HG03108 (cell line): ENCODE data around the gene SHH.

Experiments
- ATAC-seq: cut with Tn5 transposase; IDR thresholded peaks from one replicate; pipeline ENCODE4 v1.9.1; 2021; ENCODE audit warnings: moderate library complexity; ENCODE audit not compliant: unreplicated experiment

The SHH gene

DNA sequence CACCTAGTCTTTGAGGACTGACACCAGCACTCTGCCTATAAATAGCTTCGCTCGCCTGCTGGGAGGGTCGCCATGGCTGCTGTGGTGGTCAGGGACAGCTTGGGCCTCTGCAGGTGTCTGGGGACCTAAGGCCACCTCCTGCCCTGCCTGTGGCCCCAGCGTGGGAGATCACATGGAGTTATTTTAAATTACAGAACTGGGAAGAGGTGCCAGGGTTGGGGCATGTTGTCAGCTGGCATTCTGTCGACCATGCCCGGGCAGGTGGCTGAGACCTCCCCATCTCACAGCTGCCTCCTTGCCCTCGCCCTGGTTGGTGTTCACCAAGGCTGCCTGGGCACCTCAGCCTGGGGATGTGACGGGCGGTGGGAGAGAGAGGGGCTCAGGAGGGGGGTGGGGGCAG, 18.1 kb downstream of the SHH start:
- no peak for ATAC-seq

DNA sequence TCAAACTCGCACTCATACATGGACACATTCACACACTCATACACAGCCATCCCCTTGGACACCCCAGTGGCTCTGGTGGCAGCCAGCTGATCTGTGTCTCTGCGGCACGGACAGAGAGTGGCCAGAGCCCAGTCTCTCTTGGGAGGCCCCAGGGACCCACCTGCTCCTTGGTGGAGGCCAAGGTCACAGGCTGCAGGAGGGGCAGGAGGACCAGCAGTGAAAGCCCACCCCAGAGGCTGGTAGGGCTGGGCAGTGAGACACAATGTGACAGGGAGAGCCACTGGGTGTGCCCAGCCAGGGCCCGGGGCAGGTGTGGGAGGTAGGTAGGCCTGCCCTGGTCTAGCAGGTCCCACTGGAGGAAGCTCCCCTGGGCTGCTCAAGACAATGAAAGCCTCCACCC, 18.5 kb downstream of the SHH start:
- ATAC-seq, result no peak

DNA sequence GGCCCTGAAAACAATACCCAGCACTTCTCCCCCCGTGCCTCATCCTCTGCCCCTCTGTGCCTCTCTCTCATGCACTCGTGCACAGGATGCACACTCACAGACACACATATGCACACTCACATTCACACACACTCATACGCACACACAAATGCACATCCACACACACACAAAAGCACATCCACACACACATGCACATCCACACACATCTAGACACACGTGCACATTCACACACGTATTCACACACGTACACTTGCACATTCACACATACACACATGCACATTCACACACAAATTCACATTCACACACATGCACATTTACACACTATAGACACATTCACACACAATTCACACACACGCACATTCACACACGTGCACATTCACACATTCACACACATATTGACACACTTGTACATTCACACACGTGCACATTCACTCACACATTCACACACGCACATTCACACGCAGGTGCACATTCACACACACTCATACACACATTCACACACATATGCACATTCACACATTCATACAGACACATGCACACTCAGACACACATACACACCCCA, 19.2 kb downstream of the SHH start:
- ATAC-seq, result no peak

DNA sequence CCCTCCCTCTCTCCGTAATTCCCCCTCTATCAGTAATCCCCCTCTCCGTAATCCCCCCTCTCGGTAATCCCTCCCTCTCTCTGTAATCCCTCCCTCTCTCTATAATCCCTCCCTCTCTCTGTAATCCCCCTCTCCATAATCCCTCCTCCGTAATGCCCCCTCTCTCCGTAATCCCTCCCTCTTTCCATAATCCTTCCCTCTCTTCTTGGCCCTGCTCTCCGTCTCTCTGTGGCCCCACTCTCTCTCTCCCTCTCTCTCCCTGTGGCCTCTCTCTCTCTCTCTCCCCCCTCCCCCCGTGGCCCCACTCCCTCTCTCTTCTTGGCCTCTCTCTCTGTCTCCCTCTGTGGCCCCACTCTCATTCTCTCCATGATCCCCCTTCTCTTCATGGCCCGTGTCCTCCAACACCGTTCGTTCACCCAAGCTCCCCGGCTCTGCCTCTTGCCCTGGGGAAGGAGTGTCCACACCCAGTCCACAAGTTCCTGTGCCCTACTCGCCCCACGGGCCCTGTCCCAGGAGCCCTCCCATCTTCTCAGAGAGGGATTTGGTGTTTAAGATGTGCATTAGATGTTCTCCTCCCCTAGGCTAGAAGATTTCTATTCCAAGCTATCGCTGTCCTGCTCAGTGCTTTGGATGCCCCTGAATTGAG, 19.8 kb downstream of the SHH start:
- no peak for ATAC-seq

DNA sequence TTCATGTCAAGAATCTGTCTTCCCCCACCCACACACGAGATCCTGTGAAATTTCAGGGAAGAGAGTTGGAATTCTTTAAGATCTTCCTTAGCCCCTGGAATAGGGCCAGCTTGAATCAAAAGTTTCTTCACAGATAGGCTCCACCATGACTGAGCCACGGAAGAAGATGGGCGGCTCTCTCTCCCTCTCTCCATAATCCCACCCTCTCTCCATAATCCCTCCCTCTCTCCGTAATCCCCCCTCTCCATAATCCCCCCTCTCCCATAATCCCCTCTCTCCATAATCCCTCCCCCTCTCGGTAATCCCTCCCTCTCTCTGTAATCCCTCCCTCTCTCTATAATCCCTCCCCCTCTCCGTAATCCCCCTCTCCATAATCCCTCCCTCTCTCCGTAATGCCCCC, 20.4 kb downstream of the SHH start:
- no peak for ATAC-seq

DNA sequence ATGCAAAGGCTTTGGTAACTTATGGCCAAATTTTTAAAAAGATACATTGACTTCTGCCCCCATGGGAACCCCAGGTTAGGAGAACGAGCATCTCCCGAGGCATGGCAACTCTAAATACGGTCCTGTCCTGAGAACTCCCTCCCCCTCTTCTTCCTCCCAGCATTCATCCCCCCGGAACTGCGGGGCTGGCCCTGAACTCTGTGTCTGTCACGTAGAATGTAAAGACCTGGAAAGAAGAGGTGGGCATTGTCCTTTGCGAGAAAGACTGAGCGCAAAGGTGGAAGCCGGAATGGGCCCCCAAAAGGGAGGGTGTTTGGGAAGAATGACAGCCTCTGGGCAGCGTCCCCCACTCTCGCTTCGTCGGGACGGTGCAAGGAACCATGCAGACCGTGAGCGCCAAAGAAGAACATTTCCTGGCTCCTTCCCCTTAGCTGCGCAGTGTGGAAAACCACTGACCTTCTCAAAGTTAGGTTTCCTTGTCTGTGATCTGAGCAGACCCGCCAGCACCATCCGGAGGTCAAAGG, 21.0 kb downstream of the SHH start:
- no peak for ATAC-seq

DNA sequence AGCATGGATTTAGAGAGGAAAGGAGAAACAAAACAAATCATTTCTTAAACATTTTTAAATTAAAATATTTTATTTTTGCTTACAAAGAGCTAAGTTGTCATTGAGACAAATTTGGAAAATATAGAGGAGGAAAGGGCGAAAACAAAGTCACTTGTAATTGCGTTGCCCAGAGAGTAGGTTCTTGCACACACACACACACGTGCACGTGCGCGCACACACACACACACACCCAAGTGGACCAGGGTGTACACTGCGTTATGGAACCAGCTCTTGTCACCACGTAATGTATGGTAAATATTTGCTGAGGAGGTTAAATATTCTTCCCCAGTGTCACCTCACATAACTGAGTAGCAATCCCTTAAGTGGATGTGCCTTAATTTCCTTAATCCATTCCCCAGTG, 21.6 kb downstream of the SHH start:
- no peak for ATAC-seq

DNA sequence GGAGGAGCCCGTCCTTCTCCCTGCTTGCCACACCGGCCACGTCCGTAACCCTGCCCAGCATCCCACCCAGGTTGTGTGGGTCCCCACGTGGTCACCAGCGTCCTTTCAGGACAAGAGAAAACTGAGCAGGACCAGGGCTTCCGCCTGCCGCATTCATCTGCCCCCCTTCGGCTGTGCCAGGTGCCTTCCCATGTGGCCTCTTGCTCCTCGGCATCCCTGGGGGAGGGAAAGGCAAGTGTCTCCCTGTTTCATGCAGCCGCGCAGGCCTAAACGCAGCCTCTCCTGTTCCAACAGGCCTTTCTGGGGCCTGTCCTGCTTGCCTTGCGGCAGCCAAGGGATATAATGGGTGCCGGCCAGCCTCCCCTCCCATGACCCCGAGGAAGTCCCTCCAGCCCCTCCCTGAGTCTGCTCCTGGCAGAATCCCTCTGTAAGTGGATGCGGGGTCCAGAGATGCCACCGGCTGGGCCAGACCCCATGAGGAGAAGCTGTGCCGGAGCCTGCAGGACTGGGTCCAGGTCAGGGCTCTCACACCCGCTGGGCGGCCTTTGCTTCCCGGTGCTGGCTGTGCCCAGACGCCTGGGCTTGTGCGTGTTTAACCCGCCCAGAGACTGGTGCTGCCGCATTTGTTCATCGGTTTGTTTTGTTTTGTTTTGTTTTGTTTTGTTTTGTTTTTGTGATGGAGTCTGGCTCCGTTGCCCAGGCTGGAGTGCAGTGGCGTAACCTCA, 23.1 kb downstream of the SHH start:
- ATAC-seq, result no peak

DNA sequence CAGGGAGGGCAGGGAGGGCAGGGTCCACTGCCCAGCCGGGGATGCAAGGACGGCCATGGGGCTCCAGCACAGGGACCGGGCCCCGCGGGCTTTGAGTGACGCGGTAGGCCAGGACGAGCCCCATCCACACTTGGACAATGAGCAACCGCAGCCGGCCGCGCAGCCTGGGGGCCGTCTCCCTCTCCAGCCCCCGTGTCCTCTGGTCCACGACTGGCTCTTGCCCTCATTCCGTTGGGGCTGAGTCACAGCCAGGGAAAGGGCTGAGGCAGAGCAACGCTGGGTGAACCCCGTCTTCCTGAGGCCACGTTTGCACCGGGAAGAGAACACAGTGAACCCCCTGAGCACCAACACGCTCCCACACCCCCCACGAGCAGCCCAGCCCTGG, 23.7 kb downstream of the SHH start:
- no peak for ATAC-seq

DNA sequence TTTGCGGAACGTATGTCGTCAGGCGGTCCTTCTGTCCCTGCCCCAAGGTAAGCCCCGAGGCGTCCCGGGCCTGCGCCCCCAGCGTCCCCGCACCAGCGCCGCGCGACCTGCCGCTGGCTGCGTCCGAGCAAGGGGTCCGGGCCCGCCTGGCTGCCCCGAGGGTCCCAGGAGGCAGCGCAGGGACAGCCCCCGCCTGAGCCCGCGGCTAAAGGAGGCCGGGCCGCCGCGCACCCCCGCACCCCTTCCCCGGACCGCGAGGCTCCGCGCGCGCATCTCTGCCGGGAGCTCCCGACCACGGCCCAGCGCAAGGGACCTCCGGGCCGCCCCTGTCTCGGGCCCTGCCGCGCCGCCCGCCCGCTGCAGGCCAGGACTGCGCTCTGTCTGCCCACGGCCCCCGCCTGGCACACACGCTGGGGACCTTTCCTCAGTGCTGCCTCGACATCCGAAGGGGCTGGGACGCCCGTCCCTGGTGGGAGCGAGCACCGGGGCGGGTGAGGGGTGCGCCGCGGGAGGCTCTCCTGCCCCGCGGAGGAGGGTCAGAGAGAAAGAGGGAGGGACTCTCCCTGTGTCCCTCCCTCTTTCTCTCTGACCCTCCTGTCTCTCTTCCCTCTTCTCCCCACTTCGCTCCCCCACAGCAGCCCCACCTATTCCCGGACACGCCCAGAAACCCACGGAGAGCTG, 25.0 kb downstream of the SHH start:
- ATAC-seq, result no peak

DNA sequence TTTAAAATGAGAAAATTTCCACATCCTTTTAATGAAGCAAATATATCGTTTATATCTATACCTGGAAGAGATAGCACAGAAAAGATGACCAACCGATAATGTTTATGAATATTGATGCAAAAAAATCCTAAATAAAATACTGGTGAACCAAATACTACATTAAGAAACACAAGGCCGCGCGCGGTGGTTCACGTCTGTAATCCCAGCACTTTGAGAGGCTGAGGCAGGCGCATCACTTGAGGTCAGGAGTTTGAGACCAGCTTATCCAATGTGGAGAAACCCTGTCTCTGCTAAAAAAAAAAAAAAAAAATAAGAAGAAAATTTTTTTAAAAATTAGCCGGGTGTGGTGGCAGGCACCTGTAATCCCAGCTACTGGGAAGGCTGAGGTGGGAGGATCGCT, 25.8 kb downstream of the SHH start:
- no peak for ATAC-seq

DNA sequence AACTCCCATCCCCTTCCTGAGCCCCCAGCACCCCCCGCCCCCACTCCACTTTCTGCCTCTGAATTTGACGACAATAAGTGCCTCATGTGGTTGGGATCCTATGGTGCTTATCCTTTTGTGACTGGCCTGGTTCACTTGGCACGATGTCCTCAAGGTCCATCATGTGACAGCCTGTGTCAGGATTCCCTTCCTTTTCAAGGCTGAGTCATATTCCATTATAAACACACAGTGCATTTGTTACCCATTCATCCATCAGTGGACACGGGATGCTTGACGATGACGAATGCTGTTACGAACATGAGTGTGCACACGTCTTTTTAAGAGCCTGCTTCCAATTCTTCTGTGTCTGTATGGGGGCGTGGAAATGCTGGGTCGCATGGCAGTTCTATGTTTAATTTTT, 26.7 kb downstream of the SHH start:
- no peak for ATAC-seq

DNA sequence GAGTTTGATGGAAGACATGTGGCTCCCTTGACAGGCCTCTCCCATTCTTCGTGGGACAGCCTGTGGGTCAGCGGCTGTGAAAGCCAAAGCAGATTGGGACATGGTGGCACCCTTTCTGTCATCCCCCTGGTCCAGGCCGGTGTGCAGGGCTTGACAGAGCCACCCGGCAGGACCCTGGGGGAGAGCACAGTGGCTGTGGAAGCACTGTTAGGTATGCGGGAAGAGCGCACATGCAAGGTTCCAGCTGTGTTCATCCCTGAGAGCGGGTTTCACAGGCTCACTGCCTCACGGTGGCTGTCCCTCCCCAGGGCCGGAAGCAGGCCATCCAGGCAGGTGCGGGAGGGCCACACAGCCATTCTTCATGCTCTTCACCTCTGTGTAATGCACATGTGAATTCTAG, 29.8 kb downstream of the SHH start:
- ATAC-seq, result no peak

DNA sequence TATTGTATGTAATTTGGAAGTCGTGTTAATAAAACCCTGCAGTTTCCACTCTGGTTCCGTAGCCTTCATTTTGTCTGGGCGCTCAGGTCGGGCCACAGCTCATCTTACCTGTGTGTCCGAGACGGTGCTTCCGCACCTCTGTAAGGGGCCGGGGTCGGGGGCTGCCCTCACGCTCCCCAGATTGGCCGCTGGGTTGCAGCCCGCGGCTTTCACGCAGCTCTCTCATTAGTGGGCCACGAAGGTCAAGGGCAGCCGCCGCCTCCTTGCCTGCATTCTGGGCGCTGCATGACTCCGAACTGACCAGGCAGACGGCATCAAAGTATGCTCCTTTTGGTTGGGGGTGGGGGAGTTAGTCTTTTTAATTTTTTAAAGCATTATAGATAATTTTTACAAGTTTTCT, 30.8 kb downstream of the SHH start:
- no peak for ATAC-seq

DNA sequence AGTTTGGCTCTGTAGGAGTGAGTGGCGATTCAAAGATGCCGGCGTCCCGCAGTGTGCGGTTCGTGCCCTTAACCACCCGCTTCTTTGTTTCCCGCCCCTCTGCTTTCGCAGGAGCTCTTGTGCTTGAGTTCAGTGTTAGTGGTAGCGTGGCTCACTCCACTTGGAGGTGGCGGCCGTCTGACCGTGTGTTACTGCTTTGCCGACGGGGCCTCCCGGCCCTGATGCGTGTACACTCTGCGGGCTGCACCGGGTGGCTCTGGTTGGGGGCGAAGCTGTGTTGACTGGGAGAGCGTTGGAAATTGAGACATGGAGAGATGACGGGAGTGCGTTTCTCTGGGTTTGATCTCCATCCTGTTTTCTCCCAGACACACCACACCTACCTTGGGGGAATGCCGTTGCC, 31.4 kb downstream of the SHH start:
- ATAC-seq, result no peak

DNA sequence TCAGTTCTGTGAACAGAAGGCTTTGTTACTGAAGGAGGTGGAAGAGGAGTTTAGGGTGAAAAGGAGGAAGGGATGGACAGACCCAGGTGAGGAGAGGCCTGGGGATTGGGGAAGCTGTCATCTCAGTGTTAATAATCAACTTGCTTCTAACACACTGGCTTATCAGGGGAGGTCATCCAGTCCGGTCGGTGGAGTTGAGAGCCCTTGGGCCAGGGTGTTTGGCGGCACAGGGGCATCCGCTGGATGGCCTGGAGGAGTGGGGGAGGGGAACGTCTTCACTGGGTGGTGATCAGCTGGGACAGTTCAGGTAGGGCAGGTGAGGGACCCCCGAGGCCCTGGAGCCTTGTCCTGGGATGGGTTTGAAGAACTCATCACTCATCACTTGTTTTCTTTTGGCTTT, 33.9 kb downstream of the SHH start:
- no peak for ATAC-seq

DNA sequence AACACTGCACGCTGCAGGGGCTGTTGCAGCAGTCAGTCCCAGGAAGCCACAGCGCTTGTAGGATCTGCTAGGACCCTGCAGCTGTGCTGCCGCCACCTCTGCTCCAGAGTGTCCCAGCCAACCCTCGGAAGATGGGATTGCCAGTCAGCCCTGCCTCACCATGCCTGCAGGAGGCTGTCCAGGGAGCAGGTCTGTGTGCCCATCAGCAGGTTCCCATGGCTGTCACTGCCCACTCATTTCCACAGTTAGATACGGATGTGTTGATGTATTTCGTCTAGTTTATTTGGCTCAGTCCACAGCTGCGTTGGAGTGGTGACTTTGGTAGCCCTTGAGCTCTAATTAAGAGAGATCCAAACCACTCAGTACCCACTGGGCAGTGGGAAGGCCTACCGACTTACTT, 35.7 kb downstream of the SHH start:
- ATAC-seq, result no peak

DNA sequence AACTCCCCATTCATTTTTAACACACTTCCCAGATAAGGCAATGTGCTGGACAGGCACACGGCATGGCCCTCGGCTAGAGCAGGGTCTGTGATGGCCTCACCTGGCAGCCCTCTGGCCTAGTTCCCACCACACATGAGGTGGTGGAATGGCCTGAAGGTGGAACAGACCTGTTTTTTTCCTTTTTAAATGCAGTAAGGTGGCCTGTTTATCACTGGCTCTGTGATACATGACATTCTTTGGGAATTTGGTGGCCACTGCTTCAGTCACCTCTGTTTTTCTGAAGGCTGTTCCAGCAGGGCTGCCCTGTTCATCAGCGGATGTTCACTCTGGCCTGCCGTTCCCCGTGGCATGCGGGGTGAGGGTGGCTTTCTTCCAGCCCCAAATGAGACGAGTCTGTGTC, 36.6 kb downstream of the SHH start:
- no peak for ATAC-seq

DNA sequence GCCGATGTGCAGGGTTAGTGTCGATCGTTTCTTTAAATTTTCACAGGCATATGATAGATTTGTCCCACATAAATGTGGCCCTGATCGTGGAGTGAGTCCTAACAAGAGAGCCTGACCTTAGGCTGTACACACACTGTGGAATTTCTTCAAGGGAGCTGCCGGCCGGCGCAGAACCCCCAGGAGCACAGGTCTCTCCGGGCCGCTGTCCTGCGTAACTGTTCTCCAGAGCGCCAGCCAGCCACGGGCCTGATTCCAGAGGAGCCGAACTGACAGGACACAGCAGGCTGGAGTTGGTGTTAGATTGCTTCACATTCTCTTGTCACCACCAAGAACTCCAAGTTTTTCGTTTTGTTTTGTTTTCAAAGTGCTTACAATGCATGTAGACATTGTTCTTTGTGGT, 37.3 kb downstream of the SHH start:
- ATAC-seq, result no peak

DNA sequence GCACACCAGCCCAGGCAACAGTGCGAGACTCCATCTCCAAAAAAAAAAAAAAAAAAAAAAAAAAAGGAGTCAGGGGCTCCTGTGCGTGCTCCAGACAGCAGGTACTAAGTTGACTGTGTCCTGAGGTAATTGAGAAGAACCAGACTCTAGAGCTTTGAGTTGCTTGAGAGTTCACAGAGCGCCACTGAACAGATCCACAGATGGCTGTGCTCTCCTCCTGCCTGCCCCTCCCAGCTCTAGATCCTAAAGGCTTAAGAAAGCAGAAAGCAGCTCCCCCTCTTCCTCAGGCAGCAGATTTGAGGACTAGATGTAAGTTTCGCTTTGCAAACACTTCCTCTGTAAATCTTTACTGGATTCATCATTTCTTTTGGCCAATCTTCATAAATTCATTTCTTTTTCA, 38.7 kb downstream of the SHH start:
- no peak for ATAC-seq

DNA sequence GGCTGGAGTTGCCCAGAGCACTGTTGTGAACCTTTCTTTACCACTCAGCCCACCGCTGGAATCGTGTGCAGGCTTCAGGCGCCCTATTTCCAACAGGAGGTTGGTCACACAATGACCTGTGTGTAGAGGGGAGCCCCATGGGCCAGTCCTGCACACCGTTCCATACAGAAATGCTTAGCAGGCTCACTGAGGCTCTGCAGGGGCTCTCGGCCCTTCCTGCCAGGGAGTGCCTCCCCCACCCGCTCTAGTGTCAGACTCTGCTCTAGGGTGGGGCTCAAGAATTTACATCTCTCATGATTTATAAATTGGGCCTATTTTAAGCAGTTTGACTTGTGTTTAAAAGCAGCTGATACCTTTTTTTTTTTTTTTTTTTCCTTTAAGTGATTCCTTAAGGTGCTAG, 42.0 kb downstream of the SHH start:
- no peak for ATAC-seq

DNA sequence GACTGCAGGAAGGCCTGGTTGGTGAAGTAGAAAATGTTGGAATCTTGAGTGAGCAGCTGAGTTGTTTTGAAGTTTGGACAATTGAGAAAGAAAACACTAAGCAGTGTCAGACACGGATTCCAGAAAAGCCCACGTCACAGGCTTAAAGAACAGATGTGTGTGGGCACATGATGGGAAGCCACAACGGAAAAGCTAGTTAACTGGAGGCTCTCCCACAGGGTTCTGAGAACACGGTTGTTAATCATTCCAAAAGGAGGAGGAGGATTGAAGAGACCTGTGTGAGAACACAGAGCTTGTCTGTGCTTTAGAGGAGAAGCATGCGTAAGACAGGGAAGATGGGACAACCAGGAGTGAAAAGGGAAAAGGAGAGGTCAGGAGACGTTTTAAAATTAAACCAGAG, 42.6 kb downstream of the SHH start:
- no peak for ATAC-seq
